NT2/D1 (cell line): ENCODE results near the gene BICC1.

Experiments
- DNase-seq: peaks from one replicate; pipeline ENCODE4 v3.0.0-alpha.2; 2011; ENCODE audit warnings: low read depth, low spot score
- H3K27me3 ChIP-seq: 2 replicates; pipeline ENCODE4 v1.6.0; 2011; ENCODE audit warnings: mild to moderate bottlenecking; ENCODE audit not compliant: insufficient read length, insufficient read depth
- H3K36me3 ChIP-seq: 2 replicates; pipeline ENCODE4 v1.6.1; 2011; ENCODE audit warnings: mild to moderate bottlenecking, low read length, mixed read lengths; ENCODE audit not compliant: insufficient read depth, insufficient read length
- H3K4me1 ChIP-seq: 2 replicates; pipeline ENCODE4 v1.5.1; 2011; ENCODE audit not compliant: insufficient read depth, insufficient read length
- H3K4me3 ChIP-seq: 2 replicates; pipeline ENCODE4 v1.5.1; 2011; ENCODE audit warnings: low read depth; ENCODE audit not compliant: insufficient read length
- H3K9ac ChIP-seq: 2 replicates; pipeline ENCODE4 v1.6.0; 2011; ENCODE audit warnings: low read depth; ENCODE audit not compliant: insufficient read length
- H3K9me3 ChIP-seq: 2 replicates; pipeline ENCODE4 v1.5.1; 2011; ENCODE audit warnings: mild to moderate bottlenecking, low read length; ENCODE audit not compliant: insufficient read depth
- SUZ12 ChIP-seq: IDR thresholded peaks from 2 replicates; pipeline ENCODE4 v1.6.1; 2011; ENCODE audit not compliant: insufficient read length, insufficient read depth; ENCODE audit errors: extremely low read depth
- YY1 ChIP-seq: IDR thresholded peaks from 2 replicates; pipeline ENCODE4 v1.6.1; 2011; ENCODE audit not compliant: insufficient read length, insufficient read depth
- ZNF274 ChIP-seq: IDR thresholded peaks from 2 replicates; pipeline ENCODE4 v1.6.1; 2011; ENCODE audit warnings: mild to moderate bottlenecking, low read depth, low read length

BICC1 gene

GRCh38 chr10:58867683-58868082 lies 355.0 kb downstream of the BICC1 start:
- TF ChIP-seq ZNF274: no peak
- TF ChIP-seq SUZ12: no peak
- TF ChIP-seq YY1: no peak
- Histone ChIP-seq H3K4me1 (no peaks in the 10 kb centered on the region), H3K36me3 (no peaks in the 10 kb centered on the region), H3K9me3 (no peaks in the 10 kb centered on the region), H3K4me3 (no peak overlapping the region), H3K27me3 (no peaks in the 10 kb centered on the region), H3K9ac (no peak overlapping the region)
- DNase-seq: no peak

- Histone ChIP-seq H3K4me1 (no peaks in the 10 kb centered on the region), H3K4me3 (no peak overlapping the region), H3K36me3 (no peaks in the 10 kb centered on the region), H3K9me3 (no peaks in the 10 kb centered on the region), H3K9ac (no peak overlapping the region), H3K27me3 (no peaks in the 10 kb centered on the region)
- TF ChIP-seq SUZ12: no peak
- no peak for TF ChIP-seq YY1
- TF ChIP-seq ZNF274: no peak
- DNase-seq: no peak
Measured at GRCh38 chr10:58868736-58869435, 356.2 kb downstream of the BICC1 start.

GRCh38 chr10:58870070-58870469 lies 357.4 kb downstream of the BICC1 start:
- Histone ChIP-seq H3K9ac (no peak overlapping the region), H3K27me3 (no peaks in the 10 kb centered on the region), H3K36me3 (no peaks in the 10 kb centered on the region), H3K9me3 (no peaks in the 10 kb centered on the region), H3K4me1 (no peaks in the 10 kb centered on the region), H3K4me3 (no peak overlapping the region)
- TF ChIP-seq YY1 (no peak), ZNF274 (no peak), SUZ12 (no peak)
- DNase-seq: no peak

- no peak for DNase-seq
- Histone ChIP-seq H3K9me3 (no peaks in the 10 kb centered on the region), H3K9ac (no peak overlapping the region), H3K36me3 (no peaks in the 10 kb centered on the region), H3K27me3 (no peaks in the 10 kb centered on the region), H3K4me1 (no peaks in the 10 kb centered on the region), H3K4me3 (no peak overlapping the region)
- no peak for TF ChIP-seq YY1
- no peak for TF ChIP-seq SUZ12
- no peak for TF ChIP-seq ZNF274
Measured at GRCh38 chr10:58873161-58873560, 360.5 kb downstream of the BICC1 start.
